ENCODE data around the gene THADA. TPM values are rescaled to one million over a fixed set of nuclear protein-coding genes. Genes with fewer than 3 reads are reported as not detected.

The THADA gene
- total RNA-seq, 3 donors from 2014 or later: 50.3 to 60.4 (median 57.0) TPM

DNA sequence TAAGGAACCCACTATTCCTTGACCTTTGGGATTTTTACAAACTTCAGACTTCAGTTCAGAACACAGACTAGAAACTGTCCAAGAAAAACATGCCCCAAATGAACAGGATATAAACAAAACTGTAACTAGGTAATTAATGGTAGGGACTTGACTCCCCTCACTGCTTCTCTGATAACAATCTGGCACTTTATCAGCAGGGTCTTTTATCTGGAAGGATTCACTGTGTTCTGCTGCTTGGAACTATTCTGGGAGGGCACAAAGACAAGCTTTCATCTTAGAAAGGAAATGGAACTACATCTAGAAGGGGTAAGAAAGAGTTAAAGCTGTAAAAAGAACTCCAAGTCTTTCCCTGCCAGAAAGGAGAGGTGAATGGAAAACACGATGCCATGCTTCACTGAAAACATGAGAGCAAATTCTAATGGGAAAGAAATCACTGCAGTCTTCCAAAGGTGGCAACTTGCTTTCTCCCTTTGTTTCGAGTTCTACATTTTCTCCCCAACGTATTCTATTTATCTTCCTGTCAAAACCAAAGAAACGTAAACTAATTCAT, 181.2 kb downstream of the THADA start:
- H3K4me1 Mint-ChIP-seq (ENCODE audit: low read depth): peaks cover 2% of the 10 kb centered on the region
- H3K27me3 Mint-ChIP-seq (ENCODE audit: low read depth): no peaks in the 10 kb centered on the region
- no peak for ATAC-seq
- H3K36me3 Mint-ChIP-seq (ENCODE audit: insufficient read depth): peaks cover 28% of the 10 kb centered on the region
- no peak for DNase-seq
- no peak overlapping the region for H3K4me3 Mint-ChIP-seq
- no peaks in the 10 kb centered on the region for H3K9me3 Mint-ChIP-seq

GRCh38 chr2:43414033-43414432, 181.8 kb downstream of the THADA start:
- no peaks in the 10 kb centered on the region for H3K27me3 Mint-ChIP-seq (ENCODE audit: low read depth)
- DNase-seq (no peak), ATAC-seq (no peak)
- no peaks in the 10 kb centered on the region for H3K9me3 Mint-ChIP-seq
- no peak overlapping the region for H3K4me3 Mint-ChIP-seq
- H3K36me3 Mint-ChIP-seq (ENCODE audit: insufficient read depth): peaks cover 26% of the 10 kb centered on the region
- peaks cover 2% of the 10 kb centered on the region for H3K4me1 Mint-ChIP-seq (ENCODE audit: low read depth)

GRCh38 chr2:43412114-43412753, 183.6 kb downstream of the THADA start:
- no peaks in the 10 kb centered on the region for H3K27me3 Mint-ChIP-seq (ENCODE audit: low read depth)
- H3K36me3 Mint-ChIP-seq (ENCODE audit: insufficient read depth): peaks cover 21% of the 10 kb centered on the region
- DNase-seq (no peak), ATAC-seq (no peak)
- peaks cover 2% of the 10 kb centered on the region for H3K4me1 Mint-ChIP-seq (ENCODE audit: low read depth)
- no peak overlapping the region for H3K4me3 Mint-ChIP-seq
- no peaks in the 10 kb centered on the region for H3K9me3 Mint-ChIP-seq

- Mint-ChIP-seq H3K27me3 (ENCODE audit: low read depth) (no peaks in the 10 kb centered on the region), H3K36me3 (ENCODE audit: insufficient read depth) (peaks cover 19% of the 10 kb centered on the region), H3K4me3 (no peak overlapping the region), H3K4me1 (ENCODE audit: low read depth) (peaks cover 3% of the 10 kb centered on the region), H3K9me3 (no peaks in the 10 kb centered on the region)
- no peak for DNase-seq
- ATAC-seq: no peak
Observed at GRCh38 chr2:43410055-43410604, 185.7 kb downstream of the THADA start.

DNA sequence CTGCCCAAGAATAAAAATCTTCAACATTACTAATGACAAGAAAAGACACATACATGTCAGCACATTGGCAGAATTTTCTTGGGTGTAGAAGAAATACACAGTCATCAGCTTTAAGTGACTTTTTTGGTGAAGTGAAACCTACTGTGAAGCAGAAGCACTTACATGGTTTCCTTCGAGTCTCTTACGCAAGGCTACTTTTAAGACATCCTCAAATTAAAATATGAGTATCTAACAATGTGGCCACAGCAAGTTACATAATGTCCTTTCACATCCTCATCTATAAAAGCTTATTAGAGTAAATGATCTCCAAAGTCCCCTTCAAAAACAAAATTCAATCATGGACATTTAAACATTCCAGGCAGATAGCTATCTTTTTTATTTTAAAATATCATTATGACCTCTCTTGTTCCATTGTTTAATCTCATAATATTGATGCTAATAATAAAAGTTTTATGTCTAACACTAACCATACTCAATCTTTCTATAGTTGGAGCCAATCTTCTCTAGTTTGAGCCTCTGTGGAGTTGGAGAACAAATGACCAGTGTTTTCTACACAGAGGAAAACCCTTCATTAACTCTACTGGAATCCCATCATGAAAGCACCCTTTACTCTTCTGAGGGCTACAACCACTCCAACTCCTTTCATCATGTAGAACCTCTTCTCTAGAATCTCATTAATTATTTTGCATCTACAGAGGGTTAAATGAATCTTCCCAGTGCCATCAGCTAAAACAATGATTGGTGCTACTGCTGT, 187.3 kb downstream of the THADA start:
- ATAC-seq: no peak
- H3K27me3 Mint-ChIP-seq (ENCODE audit: low read depth): no peaks in the 10 kb centered on the region
- DNase-seq: no peak
- no peak overlapping the region for H3K4me3 Mint-ChIP-seq
- H3K9me3 Mint-ChIP-seq: no peaks in the 10 kb centered on the region
- H3K4me1 Mint-ChIP-seq (ENCODE audit: low read depth): peaks cover 2% of the 10 kb centered on the region
- peaks cover 13% of the 10 kb centered on the region for H3K36me3 Mint-ChIP-seq (ENCODE audit: insufficient read depth)

GRCh38 chr2:43407935-43408334, 187.9 kb downstream of the THADA start:
- Mint-ChIP-seq H3K27me3 (ENCODE audit: low read depth) (no peaks in the 10 kb centered on the region), H3K9me3 (no peaks in the 10 kb centered on the region), H3K4me3 (no peak overlapping the region), H3K4me1 (ENCODE audit: low read depth) (peaks cover 2% of the 10 kb centered on the region), H3K36me3 (ENCODE audit: insufficient read depth) (peaks cover 10% of the 10 kb centered on the region)
- DNase-seq (no peak), ATAC-seq (no peak)

GRCh38 chr2:43406651-43407279, 189.1 kb downstream of the THADA start:
- Mint-ChIP-seq H3K4me3 (no peak overlapping the region), H3K36me3 (ENCODE audit: insufficient read depth) (peaks cover 8% of the 10 kb centered on the region), H3K27me3 (ENCODE audit: low read depth) (no peaks in the 10 kb centered on the region), H3K9me3 (no peaks in the 10 kb centered on the region), H3K4me1 (ENCODE audit: low read depth) (peaks cover 10% of the 10 kb centered on the region)
- no peak for ATAC-seq
- DNase-seq: no peak

GRCh38 chr2:43405829-43406228, 190.0 kb downstream of the THADA start:
- H3K4me3 Mint-ChIP-seq: no peak overlapping the region
- DNase-seq (no peak), ATAC-seq (no peak)
- H3K36me3 Mint-ChIP-seq (ENCODE audit: insufficient read depth): peaks cover 8% of the 10 kb centered on the region
- H3K9me3 Mint-ChIP-seq: no peaks in the 10 kb centered on the region
- peaks cover 10% of the 10 kb centered on the region for H3K4me1 Mint-ChIP-seq (ENCODE audit: low read depth)
- H3K27me3 Mint-ChIP-seq (ENCODE audit: low read depth): no peaks in the 10 kb centered on the region

DNA sequence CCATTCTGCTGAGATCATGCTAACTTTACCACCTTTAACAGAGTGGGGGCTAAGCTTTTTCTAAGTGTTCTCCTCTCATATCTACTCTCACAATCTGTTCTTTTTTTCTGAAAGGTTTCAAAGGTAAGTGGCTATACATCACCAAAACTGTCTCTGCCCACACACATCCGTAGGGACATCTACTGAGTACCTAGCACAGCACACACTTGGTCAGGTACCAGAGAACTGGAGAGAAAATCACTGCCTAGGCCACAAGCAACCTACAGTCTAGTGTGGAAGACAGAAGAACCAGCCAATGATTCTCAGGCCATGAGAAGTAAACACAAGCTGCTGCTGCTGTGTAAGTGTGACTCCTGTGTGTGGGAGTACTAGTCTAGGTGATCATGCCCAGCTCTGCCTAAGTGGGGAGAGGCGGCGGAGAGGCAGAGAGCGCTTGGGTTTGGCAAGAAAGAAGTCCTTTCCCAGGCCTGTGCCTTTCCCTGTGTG, 193.3 kb downstream of the THADA start:
- ATAC-seq (peak; percentile 34 to 44), DNase-seq (no peak)
- Mint-ChIP-seq H3K4me1 (ENCODE audit: low read depth) (peaks cover 10% of the 10 kb centered on the region), H3K9me3 (no peaks in the 10 kb centered on the region), H3K27me3 (ENCODE audit: low read depth) (no peaks in the 10 kb centered on the region), H3K36me3 (ENCODE audit: insufficient read depth) (peaks cover 19% of the 10 kb centered on the region), H3K4me3 (no peak overlapping the region)

DNA sequence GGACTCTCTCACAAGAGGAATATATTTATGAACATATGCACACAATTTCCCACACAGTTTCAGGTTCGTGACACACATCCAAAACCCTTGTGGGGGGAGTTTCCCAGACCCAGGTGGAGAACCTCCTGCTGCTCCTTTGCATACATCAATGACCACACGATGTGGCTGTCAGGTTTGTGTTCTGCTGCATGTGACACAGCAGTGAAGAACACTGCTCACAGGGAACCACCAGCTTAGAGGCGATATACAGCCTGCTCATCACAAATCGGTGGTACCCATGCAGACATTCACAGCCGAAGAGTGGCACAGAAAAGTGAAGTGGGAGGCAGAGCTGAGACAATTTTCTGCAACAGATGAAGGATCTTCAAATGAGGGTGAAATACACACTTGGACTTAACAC, 193.8 kb downstream of the THADA start:
- H3K4me1 Mint-ChIP-seq (ENCODE audit: low read depth): peaks cover 10% of the 10 kb centered on the region
- H3K27me3 Mint-ChIP-seq (ENCODE audit: low read depth): no peaks in the 10 kb centered on the region
- peaks cover 22% of the 10 kb centered on the region for H3K36me3 Mint-ChIP-seq (ENCODE audit: insufficient read depth)
- DNase-seq (no peak), ATAC-seq (peak; percentile 77 to 91)
- H3K9me3 Mint-ChIP-seq: no peaks in the 10 kb centered on the region
- no peak overlapping the region for H3K4me3 Mint-ChIP-seq

- DNase-seq: no peak
- Mint-ChIP-seq H3K4me3 (no peak overlapping the region), H3K36me3 (ENCODE audit: insufficient read depth) (peaks cover 23% of the 10 kb centered on the region), H3K27me3 (ENCODE audit: low read depth) (no peaks in the 10 kb centered on the region), H3K9me3 (no peaks in the 10 kb centered on the region), H3K4me1 (ENCODE audit: low read depth) (peaks cover 8% of the 10 kb centered on the region)
- ATAC-seq: no peak
Observed at GRCh38 chr2:43400508-43400907, 195.3 kb downstream of the THADA start.

DNA sequence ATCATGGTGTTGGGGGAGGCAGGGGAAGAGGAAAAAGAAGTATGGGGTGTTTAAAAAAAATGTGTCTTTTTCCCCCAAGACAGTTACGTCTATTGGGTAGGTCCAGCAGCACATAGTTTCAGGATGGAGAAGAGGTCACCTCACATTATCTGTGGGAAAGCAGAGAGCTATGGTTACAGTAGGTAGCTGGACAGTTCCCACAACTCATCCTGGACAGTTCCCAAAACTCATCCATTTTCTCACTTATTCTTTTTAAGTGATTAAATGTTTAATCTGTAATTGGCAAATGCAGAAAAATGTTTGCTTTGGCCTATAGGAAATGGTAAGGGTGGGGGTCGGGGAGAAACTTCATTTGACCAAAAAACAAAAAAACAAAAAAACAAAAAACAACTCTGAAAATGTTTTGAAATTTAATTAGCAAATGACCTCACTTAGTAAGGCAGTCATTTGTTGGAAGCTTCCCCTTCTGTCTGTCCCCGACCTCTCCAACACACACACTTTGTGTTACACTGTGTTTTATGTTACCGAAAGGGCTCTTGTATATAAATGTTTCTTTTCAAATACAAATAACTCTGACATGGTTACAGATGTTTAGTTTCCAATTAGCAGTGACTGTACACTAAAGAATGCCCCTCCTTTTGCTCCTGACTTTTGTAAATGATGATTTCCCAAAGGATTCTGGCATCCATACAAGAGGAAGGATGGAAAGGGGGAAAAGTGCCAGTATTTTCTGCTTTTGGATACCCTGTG, 196.1 kb downstream of the THADA start:
- H3K4me1 Mint-ChIP-seq (ENCODE audit: low read depth): peaks cover 8% of the 10 kb centered on the region
- no peak overlapping the region for H3K4me3 Mint-ChIP-seq
- DNase-seq: no peak
- no peaks in the 10 kb centered on the region for H3K9me3 Mint-ChIP-seq
- ATAC-seq: no peak
- H3K36me3 Mint-ChIP-seq (ENCODE audit: insufficient read depth): peaks cover 24% of the 10 kb centered on the region
- no peaks in the 10 kb centered on the region for H3K27me3 Mint-ChIP-seq (ENCODE audit: low read depth)

- H3K4me3 Mint-ChIP-seq: no peak overlapping the region
- peaks cover 8% of the 10 kb centered on the region for H3K4me1 Mint-ChIP-seq (ENCODE audit: low read depth)
- H3K9me3 Mint-ChIP-seq: no peaks in the 10 kb centered on the region
- H3K36me3 Mint-ChIP-seq (ENCODE audit: insufficient read depth): peaks cover 27% of the 10 kb centered on the region
- DNase-seq (no peak), ATAC-seq (no peak)
- no peaks in the 10 kb centered on the region for H3K27me3 Mint-ChIP-seq (ENCODE audit: low read depth)
Observed at GRCh38 chr2:43399098-43399497, 196.7 kb downstream of the THADA start.

- Mint-ChIP-seq H3K27me3 (ENCODE audit: low read depth) (no peaks in the 10 kb centered on the region), H3K4me1 (ENCODE audit: low read depth) (peaks cover 8% of the 10 kb centered on the region), H3K9me3 (no peaks in the 10 kb centered on the region), H3K4me3 (no peak overlapping the region), H3K36me3 (ENCODE audit: insufficient read depth) (peaks cover 36% of the 10 kb centered on the region)
- DNase-seq (no peak), ATAC-seq (no peak)
Observed at GRCh38 chr2:43397821-43398220, 198.0 kb downstream of the THADA start.

Measured in activated T-cell treated with anti-CD3 and anti-CD28 coated beads, Interleukin-2, amount 50 U/mL, for 4 hours (primary cell).